Measurements from ENCODE around the gene DRAP1. TPM values are rescaled to one million over a fixed set of nuclear protein-coding genes. Genes with fewer than 3 reads are reported as not detected.

Gene DRAP1
- total RNA-seq, 4 donors from 2014 or later, result 64.5 to 134 (median 93.3) TPM

DNA sequence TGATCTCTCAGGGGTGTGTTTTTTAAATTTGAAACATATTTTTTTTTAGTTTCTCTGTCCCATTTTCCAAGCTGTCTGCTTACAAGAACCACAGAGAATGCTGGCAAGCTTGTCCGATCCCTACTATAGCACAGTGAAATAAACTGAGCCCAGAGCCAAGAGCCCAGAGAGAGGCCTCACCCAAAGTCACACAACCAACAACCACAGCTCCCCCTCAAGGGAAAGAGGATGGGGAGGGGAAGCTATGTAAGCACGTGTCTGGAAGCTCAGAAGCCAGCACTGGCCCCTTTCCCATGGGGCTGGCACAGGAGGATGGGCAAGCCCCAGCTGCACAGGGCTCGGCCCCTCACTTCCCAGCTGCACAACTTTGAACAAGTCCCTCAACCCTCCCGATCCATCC lies 39.1 kb downstream of the DRAP1 start:
- H3K4me1 ChIP-seq, result peaks cover 0 to 17% (median 13%) of the 10 kb centered on the region in 4 donors
- 64 to 73% methylated on average over 4 of the region's 4 CpGs for WGBS, 2 donors
- H3K27me3 ChIP-seq, result peaks cover 0 to 12% of the 10 kb centered on the region in 2 donors
- no peak for DNase-seq (ENCODE audit: low spot score in 2 of 2)
- no peaks in the 10 kb centered on the region for H3K9me3 ChIP-seq
- no peak overlapping the region for H3K4me3 ChIP-seq
- no peak overlapping the region for H3K27ac ChIP-seq
- no peaks in the 10 kb centered on the region for H3K36me3 ChIP-seq
- TF ChIP-seq POLR2A (IDR thresholded peaks at IDR 0.05), result no peak
- TF ChIP-seq EP300 (IDR thresholded peaks at IDR 0.05), result no peak
- TF ChIP-seq, protein P1, sequence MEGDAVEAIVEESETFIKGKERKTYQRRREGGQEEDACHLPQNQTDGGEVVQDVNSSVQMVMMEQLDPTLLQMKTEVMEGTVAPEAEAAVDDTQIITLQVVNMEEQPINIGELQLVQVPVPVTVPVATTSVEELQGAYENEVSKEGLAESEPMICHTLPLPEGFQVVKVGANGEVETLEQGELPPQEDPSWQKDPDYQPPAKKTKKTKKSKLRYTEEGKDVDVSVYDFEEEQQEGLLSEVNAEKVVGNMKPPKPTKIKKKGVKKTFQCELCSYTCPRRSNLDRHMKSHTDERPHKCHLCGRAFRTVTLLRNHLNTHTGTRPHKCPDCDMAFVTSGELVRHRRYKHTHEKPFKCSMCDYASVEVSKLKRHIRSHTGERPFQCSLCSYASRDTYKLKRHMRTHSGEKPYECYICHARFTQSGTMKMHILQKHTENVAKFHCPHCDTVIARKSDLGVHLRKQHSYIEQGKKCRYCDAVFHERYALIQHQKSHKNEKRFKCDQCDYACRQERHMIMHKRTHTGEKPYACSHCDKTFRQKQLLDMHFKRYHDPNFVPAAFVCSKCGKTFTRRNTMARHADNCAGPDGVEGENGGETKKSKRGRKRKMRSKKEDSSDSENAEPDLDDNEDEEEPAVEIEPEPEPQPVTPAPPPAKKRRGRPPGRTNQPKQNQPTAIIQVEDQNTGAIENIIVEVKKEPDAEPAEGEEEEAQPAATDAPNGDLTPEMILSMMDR (IDR thresholded peaks at IDR 0.05), result no peak

DNA sequence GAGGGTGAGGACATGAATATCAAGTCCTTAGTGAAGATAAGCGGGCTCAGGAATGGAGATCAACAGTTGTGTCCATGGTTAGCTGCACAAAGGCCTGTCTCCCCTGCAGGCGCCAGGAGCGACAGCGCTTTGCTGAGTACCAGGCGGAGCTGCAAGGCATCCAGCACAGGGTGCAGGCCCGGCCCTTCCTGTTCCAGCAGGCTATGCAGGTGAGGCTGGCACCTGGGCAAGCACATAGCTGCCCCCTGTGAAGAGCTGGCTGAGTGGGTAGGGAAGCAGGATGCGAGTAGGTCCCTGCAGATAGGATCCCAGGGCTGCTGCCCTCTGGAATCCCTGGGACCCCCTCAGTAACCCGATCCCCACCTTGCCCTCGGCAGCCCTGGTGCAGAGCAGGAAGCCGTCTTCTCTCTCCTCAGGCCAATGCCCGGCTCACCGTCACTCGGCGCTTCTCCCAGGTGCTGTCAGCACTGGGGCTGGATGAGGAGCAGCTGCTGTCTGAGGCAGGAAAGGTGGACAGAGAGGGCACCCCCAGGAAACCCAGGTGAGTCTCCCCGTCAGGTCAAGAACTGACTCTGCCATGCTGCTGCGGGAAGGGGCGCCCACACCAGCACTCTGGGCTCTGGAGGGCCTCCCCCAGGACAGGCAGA lies 39.7 kb downstream of the DRAP1 start:
- H3K4me1 ChIP-seq, result peaks cover 0 to 23% (median 20%) of the 10 kb centered on the region in 4 donors
- no peak for DNase-seq (ENCODE audit: low spot score in 2 of 2)
- no peak overlapping the region for H3K27ac ChIP-seq
- 60 to 68% methylated on average over 9 to 13 of the region's 17 CpGs for WGBS, 2 donors
- H3K9me3 ChIP-seq, result no peaks in the 10 kb centered on the region
- peaks cover 0 to 12% of the 10 kb centered on the region in 2 donors for H3K27me3 ChIP-seq
- no peak overlapping the region for H3K4me3 ChIP-seq
- H3K36me3 ChIP-seq, result peaks cover 0 to 3% (median 0%) of the 10 kb centered on the region in 3 donors
- no peak for TF ChIP-seq POLR2A (IDR thresholded peaks at IDR 0.05)
- no peak for TF ChIP-seq EP300 (IDR thresholded peaks at IDR 0.05)

DNA sequence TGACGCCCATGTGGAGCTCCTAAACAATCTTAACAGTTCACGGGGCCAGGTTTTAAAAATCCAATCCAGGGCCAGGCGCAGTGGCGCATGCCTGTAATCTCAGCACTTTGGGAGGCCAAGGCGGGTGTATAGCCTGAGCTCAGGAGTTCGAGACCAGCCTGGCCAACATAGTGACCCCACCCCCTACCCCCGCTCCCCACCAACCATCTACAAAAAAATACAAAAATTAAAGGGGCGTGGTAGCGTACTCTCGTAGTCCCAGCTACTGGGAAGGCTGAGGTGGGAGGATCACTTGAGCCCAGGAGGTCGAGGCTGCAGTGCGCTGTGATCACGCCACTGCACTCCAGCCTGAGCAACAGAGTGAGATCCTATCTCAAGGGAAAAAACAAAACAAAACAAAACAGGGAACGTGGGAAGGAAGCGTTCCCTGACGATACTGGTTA lies 41.6 kb downstream of the DRAP1 start:
- peaks cover 0 to 22% (median 11%) of the 10 kb centered on the region in 3 donors for H3K36me3 ChIP-seq
- no peaks in the 10 kb centered on the region for H3K27me3 ChIP-seq
- no peak for TF ChIP-seq EP300 (IDR thresholded peaks at IDR 0.05)
- TF ChIP-seq, protein P1 (IDR thresholded peaks at IDR 0.05), result no peak
- TF ChIP-seq POLR2A (IDR thresholded peaks at IDR 0.05), result no peak
- 47 to 54% methylated on average over 16 of the region's 16 CpGs for WGBS, 2 donors
- H3K4me3 ChIP-seq, result peak overlapping the region; percentile 91 to 100 (median 96)
- no peak for DNase-seq (ENCODE audit: low spot score in 2 of 2)
- H3K27ac ChIP-seq, result peak overlapping the region; percentile 76 to 96 (median 90)
- H3K9me3 ChIP-seq, result no peaks in the 10 kb centered on the region
- H3K4me1 ChIP-seq, result peaks cover 0 to 34% (median 21%) of the 10 kb centered on the region in 4 donors

DNA sequence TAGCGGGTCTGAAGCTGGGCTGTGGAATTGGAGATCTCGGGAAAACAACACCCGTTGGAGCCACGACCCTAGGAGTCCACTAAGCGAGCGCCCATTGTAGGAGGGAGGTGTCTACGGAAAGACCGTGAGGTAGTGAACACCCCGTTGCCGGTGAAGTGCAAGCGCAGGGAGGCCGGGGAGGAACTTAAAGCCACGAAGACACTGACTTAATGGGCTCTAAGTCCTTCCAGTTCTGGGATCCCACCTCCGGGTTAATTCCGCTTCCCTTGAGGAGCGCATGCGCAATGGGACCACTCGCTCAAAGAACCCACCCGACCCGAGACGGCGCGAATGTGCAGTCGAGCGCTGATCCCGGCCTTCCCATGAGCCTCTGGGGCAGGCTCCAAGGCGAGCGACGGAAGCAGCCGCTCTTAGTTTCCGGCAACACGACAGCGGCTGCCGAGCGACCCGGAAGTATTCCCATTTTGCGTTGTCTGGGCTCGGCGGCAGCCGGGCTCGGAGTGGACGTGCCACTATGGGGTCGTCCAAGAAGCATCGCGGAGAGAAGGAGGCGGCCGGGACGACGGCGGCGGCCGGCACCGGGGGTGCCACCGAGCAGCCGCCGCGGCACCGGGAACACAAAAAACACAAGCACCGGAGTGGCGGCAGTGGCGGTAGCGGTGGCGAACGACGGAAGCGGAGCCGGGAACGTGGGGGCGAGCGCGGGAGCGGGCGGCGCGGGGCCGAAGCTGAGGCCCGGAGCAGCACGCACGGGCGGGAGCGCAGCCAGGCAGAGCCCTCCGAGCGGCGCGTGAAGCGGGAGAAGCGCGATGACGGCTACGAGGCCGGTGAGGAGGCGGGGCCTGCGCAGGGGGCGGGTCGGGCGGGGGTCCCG lies 42.3 kb downstream of the DRAP1 start, which contains the start of gene SART1:
SART1 (plus strand) TSS at position 468 of the 874 bp plus-strand sequence; CDS start at position 515, 47 bp downstream.
- Histone ChIP-seq H3K36me3 (peaks cover 0 to 29% (median 18%) of the 10 kb centered on the region in 3 donors), H3K9me3 (no peaks in the 10 kb centered on the region), H3K27ac (peak within 1 kb of the TSS; percentile 76 to 96 (median 90)), H3K27me3 (no peaks in the 10 kb centered on the region), H3K4me3 (peak within 1 kb of the TSS; percentile 91 to 100 (median 96)), H3K4me1 (peaks cover 0 to 34% (median 21%) of the 10 kb centered on the region in 4 donors)
- DNase-seq (ENCODE audit: low spot score in 2 of 2), result peak; percentile 91 to 95
- TF ChIP-seq POLR2A (IDR thresholded peaks at IDR 0.05) (peak; percentile 30 to 64), EP300 (IDR thresholded peaks at IDR 0.05) (peak; percentile 97)
- TF ChIP-seq, protein P1 (IDR thresholded peaks at IDR 0.05), result peak in 1 of 5 experiments; percentile 52
- 0 to 1% methylated on average over 54 to 57 of the region's 97 CpGs for WGBS, 2 donors

DNA sequence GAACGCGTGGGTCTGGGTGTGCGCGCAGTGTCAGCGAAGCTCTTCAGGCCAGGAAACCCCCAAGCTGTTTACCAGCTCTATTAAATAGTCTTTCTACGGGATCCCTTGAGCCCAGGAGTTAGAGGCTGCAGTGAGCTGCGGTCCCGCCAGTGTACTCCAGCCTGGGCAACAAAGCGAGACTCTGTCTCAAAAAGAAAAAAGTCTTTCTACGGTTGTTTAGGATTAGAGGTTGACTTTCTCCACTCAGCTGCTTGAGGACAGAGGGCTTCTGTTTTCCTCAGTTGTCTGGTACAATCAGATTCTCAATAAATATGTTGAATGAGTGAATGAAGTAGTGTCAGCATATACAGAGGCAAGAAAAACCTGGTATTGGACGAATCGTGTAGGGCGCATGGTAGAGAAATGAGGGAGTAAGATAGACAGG lies 42.9 kb downstream of the DRAP1 start:
- DNase-seq (ENCODE audit: low spot score in 2 of 2), result no peak
- Histone ChIP-seq H3K27ac (peak overlapping the region; percentile 76 to 96 (median 90)), H3K27me3 (no peaks in the 10 kb centered on the region), H3K9me3 (no peaks in the 10 kb centered on the region), H3K36me3 (peaks cover 0 to 36% (median 23%) of the 10 kb centered on the region in 3 donors), H3K4me3 (peak overlapping the region; percentile 91 to 100 (median 96)), H3K4me1 (peaks cover 0 to 34% (median 21%) of the 10 kb centered on the region in 4 donors)
- TF ChIP-seq EP300 (IDR thresholded peaks at IDR 0.05) (no peak), POLR2A (IDR thresholded peaks at IDR 0.05) (no peak)
- TF ChIP-seq, protein P1 (IDR thresholded peaks at IDR 0.05), result no peak
- WGBS, 2 donors, result 3 to 4% methylated on average over 8 to 13 of the region's 13 CpGs
